Small intestine (tissue), 7 donors: Measurements from ENCODE around the gene ORC4. TPM values are rescaled to one million over a fixed set of nuclear protein-coding genes. Genes with fewer than 3 reads are reported as not detected.

Experiments
- DNase-seq, 2 donors: peaks; one replicate each; pipeline versions ENCODE4 v3.0.0 to v3.0.0-alpha.2; 2013
- FAIRE-seq: peaks from 2 replicates; lab custom pipeline; 2012; peaks lifted over from hg19 to GRCh38; lab: Jason Lieb, UNC
- H3K27ac ChIP-seq, 3 donors: one replicate each; pipeline ENCODE4 v1.5.1; 2013; ENCODE audit warnings: low read length in 2 of 3, mild to moderate bottlenecking in 2 of 3, control low read depth in 1 of 3, inconsistent platforms in 1 of 3, low read depth in 1 of 3, moderate library complexity in 1 of 3
- H3K27me3 ChIP-seq, 3 donors: one replicate each; pipeline ENCODE4 v1.6.1; 2013; ENCODE audit warnings: low read length in 3 of 3, inconsistent platforms in 1 of 3; ENCODE audit not compliant: control insufficient read depth in 3 of 3, insufficient read depth in 3 of 3
- H3K36me3 ChIP-seq, 3 donors: one replicate each; pipeline ENCODE4 v1.6.1; 2013; ENCODE audit warnings: low read length in 3 of 3, inconsistent platforms in 1 of 3, low read depth in 1 of 3, mild to moderate bottlenecking in 1 of 3, moderate library complexity in 1 of 3; ENCODE audit not compliant: control insufficient read depth in 3 of 3, insufficient read depth in 2 of 3
- H3K4me1 ChIP-seq, 3 donors: one replicate each; pipeline ENCODE4 v1.6.1; 2013; ENCODE audit warnings: low read length in 2 of 3, inconsistent platforms in 1 of 3, low read depth in 1 of 3, mild to moderate bottlenecking in 1 of 3, moderate library complexity in 1 of 3; ENCODE audit not compliant: control insufficient read depth in 3 of 3, insufficient read depth in 2 of 3
- H3K4me3 ChIP-seq, 3 donors: one replicate each; pipeline ENCODE4 v1.5.1; 2013; ENCODE audit warnings: low read length in 3 of 3, control low read depth in 1 of 3, inconsistent platforms in 1 of 3, low read depth in 1 of 3, mild to moderate bottlenecking in 1 of 3, moderate library complexity in 1 of 3
- H3K9me3 ChIP-seq, 2 donors: one replicate each; pipeline ENCODE4 v1.6.1; 2013; ENCODE audit warnings: low read depth in 1 of 2, low read length in 1 of 2; ENCODE audit not compliant: control insufficient read depth in 2 of 2, insufficient read depth in 1 of 2
- WGBS, 3 donors: extraction: QIAGEN DNeasy Blood & Tissue Kit; methylation state at CpG; one replicate each; pipeline ENCODE4 v1.1.7; 2013; 5-methylcytosine and 5-hydroxymethylcytosine counted together
- polyA plus RNA-seq, 4 donors: library from polyadenylated mRNA; stranded (reverse) in 3 of 4; unstranded in 1 of 4; fragments of 200-250 nt in 3 of 4; fragments of 120-200 nt in 1 of 4; gene quantifications; one replicate each; pipeline versions ENCODE4 v1.2.1 to v1.2.3, GENCODE V29; 2013
- donor health status: healthy with polysubstance abuse.
- donor health status: control.
- donor health status: control.
- donor health status: Bipolar disorder and iron deficiency.
- donor health status: healthy.

The ORC4 gene
- polyA plus RNA-seq, 4 donors, result 10.1 to 47.7 (median 13.5) TPM

GRCh38 chr2:147945660-147946059 is 74.9 kb downstream of the ORC4 start:
- peaks cover 0 to 3% (median 2%) of the 10 kb centered on the region in 3 donors for H3K36me3 ChIP-seq
- H3K4me1 ChIP-seq, result no peaks in the 10 kb centered on the region
- FAIRE-seq (no peak), DNase-seq (no peak)
- no peaks in the 10 kb centered on the region for H3K9me3 ChIP-seq
- no peaks in the 10 kb centered on the region for H3K27me3 ChIP-seq
- WGBS, 3 donors, result 48 to 77% (median 70%) methylated on average over 1 of the region's 1 CpG
- no peak overlapping the region for H3K27ac ChIP-seq
- no peak overlapping the region for H3K4me3 ChIP-seq

- no peaks in the 10 kb centered on the region for H3K4me1 ChIP-seq
- no peak overlapping the region for H3K4me3 ChIP-seq
- H3K27me3 ChIP-seq, result no peaks in the 10 kb centered on the region
- FAIRE-seq, result no peak
- peaks cover 0 to 7% (median 2%) of the 10 kb centered on the region in 3 donors for H3K36me3 ChIP-seq
- H3K27ac ChIP-seq, result no peak overlapping the region
- 84 to 100% (median 91%) methylated on average over 1 of the region's 1 CpG for WGBS, 3 donors
- no peak for DNase-seq
- H3K9me3 ChIP-seq, result no peaks in the 10 kb centered on the region
Measured at GRCh38 chr2:147939313-147939712, 81.2 kb downstream of the ORC4 start.

GRCh38 chr2:147937744-147938349 is 82.7 kb downstream of the ORC4 start:
- 37 to 45% (median 38%) methylated on average over 3 of the region's 3 CpGs for WGBS, 3 donors
- Histone ChIP-seq H3K4me3 (no peak overlapping the region), H3K27me3 (no peaks in the 10 kb centered on the region), H3K27ac (no peak overlapping the region), H3K4me1 (no peaks in the 10 kb centered on the region), H3K9me3 (no peaks in the 10 kb centered on the region), H3K36me3 (peaks cover 0 to 4% (median 3%) of the 10 kb centered on the region in 3 donors)
- peak; percentile 36 to 42 for DNase-seq
- peak; percentile 96 for FAIRE-seq

- Histone ChIP-seq H3K27ac (no peak overlapping the region), H3K27me3 (no peaks in the 10 kb centered on the region), H3K4me1 (no peaks in the 10 kb centered on the region), H3K36me3 (peaks cover 0 to 7% (median 4%) of the 10 kb centered on the region in 3 donors), H3K9me3 (no peaks in the 10 kb centered on the region), H3K4me3 (no peak overlapping the region)
- DNase-seq, result no peak
- FAIRE-seq, result no peak
- 73 to 88% (median 75%) methylated on average over 1 of the region's 1 CpG for WGBS, 3 donors
Measured at GRCh38 chr2:147934881-147935620, 85.5 kb downstream of the ORC4 start.

GRCh38 chr2:147933931-147934330 is 86.6 kb downstream of the ORC4 start:
- no peak for FAIRE-seq
- no peak overlapping the region for H3K27ac ChIP-seq
- no peak for DNase-seq

GRCh38 chr2:147927053-147927588 is 93.4 kb downstream of the ORC4 start:
- Histone ChIP-seq H3K9me3 (no peaks in the 10 kb centered on the region), H3K27me3 (no peaks in the 10 kb centered on the region), H3K4me3 (no peak overlapping the region), H3K27ac (no peak overlapping the region), H3K36me3 (peaks cover 0 to 11% (median 2%) of the 10 kb centered on the region in 3 donors), H3K4me1 (no peaks in the 10 kb centered on the region)
- FAIRE-seq, result no peak
- peak in 1 of 2 donors; percentile 65 for DNase-seq
- WGBS, 3 donors, result 98 to 100% (median 98%) methylated on average over 4 of the region's 4 CpGs

More at GRCh38 chr2:147933931-147934330, 86.6 kb downstream of the ORC4 start:
- no peaks in the 10 kb centered on the region for H3K27me3 ChIP-seq
- H3K9me3 ChIP-seq, result no peaks in the 10 kb centered on the region
- no peak overlapping the region for H3K4me3 ChIP-seq
- no peaks in the 10 kb centered on the region for H3K4me1 ChIP-seq
- peaks cover 0 to 9% (median 4%) of the 10 kb centered on the region in 3 donors for H3K36me3 ChIP-seq

- Histone ChIP-seq H3K27me3 (no peaks in the 10 kb centered on the region), H3K4me1 (no peaks in the 10 kb centered on the region), H3K36me3 (peaks cover 2 to 11% (median 3%) of the 10 kb centered on the region in 3 donors), H3K4me3 (no peak overlapping the region), H3K9me3 (no peaks in the 10 kb centered on the region), H3K27ac (no peak overlapping the region)
- FAIRE-seq (no peak), DNase-seq (no peak)
Measured at GRCh38 chr2:147925886-147926285, 94.7 kb downstream of the ORC4 start.

- no peak for FAIRE-seq
- H3K36me3 ChIP-seq, result peaks cover 2 to 9% (median 4%) of the 10 kb centered on the region in 3 donors
Measured at GRCh38 chr2:147924647-147925046, 95.9 kb downstream of the ORC4 start.

More at GRCh38 chr2:147924647-147925046, 95.9 kb downstream of the ORC4 start:
- 91 to 96% (median 93%) methylated on average over 3 of the region's 3 CpGs for WGBS, 3 donors
- Histone ChIP-seq H3K27ac (no peak overlapping the region), H3K27me3 (no peaks in the 10 kb centered on the region), H3K4me1 (no peaks in the 10 kb centered on the region), H3K4me3 (no peak overlapping the region), H3K9me3 (no peaks in the 10 kb centered on the region)
- DNase-seq, result no peak
